Rectal smooth muscle tissue (tissue), 1 donor: ENCODE data around the gene TLX3.
A peak's percentile ranks its signal among the peaks of the same experiment; 100 is the strongest.

Experiments
- H3K27ac ChIP-seq: one replicate; pipeline ENCODE4 v1.7.0; 2013; ENCODE audit warnings: low read depth, low read length, inconsistent platforms
- H3K27me3 ChIP-seq: one replicate; pipeline ENCODE4 v1.7.0; 2013; ENCODE audit warnings: low read length; ENCODE audit not compliant: control insufficient read depth, insufficient read depth
- H3K36me3 ChIP-seq: one replicate; pipeline ENCODE4 v1.7.0; 2013; ENCODE audit warnings: low read length; ENCODE audit not compliant: control insufficient read depth, insufficient read depth
- H3K4me1 ChIP-seq: one replicate; pipeline ENCODE4 v1.7.0; 2013; ENCODE audit warnings: low read length; ENCODE audit not compliant: control insufficient read depth, insufficient read depth
- H3K4me3 ChIP-seq: one replicate; pipeline ENCODE4 v1.7.0; 2013; ENCODE audit warnings: low read length
- H3K9ac ChIP-seq: one replicate; pipeline ENCODE4 v1.7.0; 2013; ENCODE audit warnings: low read length

TLX3 gene

GRCh38 chr5:171317230-171317629 is 8.2 kb downstream of the TLX3 start:
- no peak overlapping the region for H3K9ac ChIP-seq
- no peak overlapping the region for H3K27ac ChIP-seq
- H3K36me3 ChIP-seq: no peaks in the 10 kb centered on the region
- no peaks in the 10 kb centered on the region for H3K4me1 ChIP-seq
- no peak overlapping the region for H3K4me3 ChIP-seq
- H3K27me3 ChIP-seq: peaks cover 54% of the 10 kb centered on the region

- H3K4me1 ChIP-seq: no peaks in the 10 kb centered on the region
- H3K9ac ChIP-seq: no peak overlapping the region
- H3K36me3 ChIP-seq: no peaks in the 10 kb centered on the region
- H3K27me3 ChIP-seq: peaks cover 46% of the 10 kb centered on the region
- H3K4me3 ChIP-seq: no peak overlapping the region
- no peak overlapping the region for H3K27ac ChIP-seq
Observed at GRCh38 chr5:171318026-171318425, 9.0 kb downstream of the TLX3 start.

GRCh38 chr5:171321447-171321846 is 12.4 kb downstream of the TLX3 start:
- no peak overlapping the region for H3K27ac ChIP-seq
- no peaks in the 10 kb centered on the region for H3K36me3 ChIP-seq
- H3K27me3 ChIP-seq: peaks cover 20% of the 10 kb centered on the region

GRCh38 chr5:171322527-171322926 is 13.5 kb downstream of the TLX3 start:
- H3K27ac ChIP-seq: no peak overlapping the region
- no peaks in the 10 kb centered on the region for H3K4me1 ChIP-seq
- no peak overlapping the region for H3K4me3 ChIP-seq
- peaks cover 10% of the 10 kb centered on the region for H3K27me3 ChIP-seq
- H3K36me3 ChIP-seq: no peaks in the 10 kb centered on the region
- no peak overlapping the region for H3K9ac ChIP-seq

More at GRCh38 chr5:171321447-171321846, 12.4 kb downstream of the TLX3 start:
- Histone ChIP-seq H3K4me3 (no peak overlapping the region), H3K4me1 (no peaks in the 10 kb centered on the region), H3K9ac (no peak overlapping the region)

GRCh38 chr5:171323007-171323406 is 14.0 kb downstream of the TLX3 start:
- no peak overlapping the region for H3K9ac ChIP-seq
- no peak overlapping the region for H3K4me3 ChIP-seq
- peaks cover 6% of the 10 kb centered on the region for H3K27me3 ChIP-seq
- no peaks in the 10 kb centered on the region for H3K36me3 ChIP-seq
- H3K27ac ChIP-seq: no peak overlapping the region
- H3K4me1 ChIP-seq: no peaks in the 10 kb centered on the region

GRCh38 chr5:171323806-171324632 is 15.0 kb downstream of the TLX3 start:
- Histone ChIP-seq H3K27me3 (no peaks in the 10 kb centered on the region), H3K4me1 (no peaks in the 10 kb centered on the region), H3K27ac (no peak overlapping the region), H3K36me3 (no peaks in the 10 kb centered on the region), H3K9ac (no peak overlapping the region), H3K4me3 (no peak overlapping the region)

GRCh38 chr5:171330021-171330420 is 21.0 kb downstream of the TLX3 start:
- Histone ChIP-seq H3K9ac (no peak overlapping the region), H3K4me1 (no peaks in the 10 kb centered on the region), H3K27ac (no peak overlapping the region), H3K27me3 (no peaks in the 10 kb centered on the region), H3K36me3 (no peaks in the 10 kb centered on the region), H3K4me3 (no peak overlapping the region)

GRCh38 chr5:171335616-171336015 is 26.6 kb downstream of the TLX3 start:
- no peaks in the 10 kb centered on the region for H3K36me3 ChIP-seq
- no peak overlapping the region for H3K4me3 ChIP-seq
- H3K27ac ChIP-seq: no peak overlapping the region
- no peaks in the 10 kb centered on the region for H3K4me1 ChIP-seq
- H3K27me3 ChIP-seq: peaks cover 4% of the 10 kb centered on the region
- no peak overlapping the region for H3K9ac ChIP-seq

GRCh38 chr5:171336521-171337209 is 27.6 kb downstream of the TLX3 start:
- H3K36me3 ChIP-seq: no peaks in the 10 kb centered on the region
- H3K27ac ChIP-seq: no peak overlapping the region
- no peak overlapping the region for H3K9ac ChIP-seq
- peaks cover 4% of the 10 kb centered on the region for H3K27me3 ChIP-seq
- H3K4me3 ChIP-seq: peak overlapping the region; percentile 74
- H3K4me1 ChIP-seq: no peaks in the 10 kb centered on the region

GRCh38 chr5:171337210-171337569 is 28.1 kb downstream of the TLX3 start:
- H3K4me1 ChIP-seq: no peaks in the 10 kb centered on the region
- peak overlapping the region; percentile 74 for H3K4me3 ChIP-seq
- no peak overlapping the region for H3K27ac ChIP-seq
- peaks cover 4% of the 10 kb centered on the region for H3K27me3 ChIP-seq
- no peak overlapping the region for H3K9ac ChIP-seq
- no peaks in the 10 kb centered on the region for H3K36me3 ChIP-seq

GRCh38 chr5:171340042-171340441 is 31.0 kb downstream of the TLX3 start:
- peaks cover 4% of the 10 kb centered on the region for H3K27me3 ChIP-seq
- H3K36me3 ChIP-seq: no peaks in the 10 kb centered on the region
- no peak overlapping the region for H3K27ac ChIP-seq
- H3K4me1 ChIP-seq: no peaks in the 10 kb centered on the region
- no peak overlapping the region for H3K4me3 ChIP-seq
- no peak overlapping the region for H3K9ac ChIP-seq

- H3K27me3 ChIP-seq: peaks cover 2% of the 10 kb centered on the region
- H3K4me3 ChIP-seq: no peak overlapping the region
- no peaks in the 10 kb centered on the region for H3K4me1 ChIP-seq
- no peak overlapping the region for H3K27ac ChIP-seq
- H3K36me3 ChIP-seq: no peaks in the 10 kb centered on the region
- no peak overlapping the region for H3K9ac ChIP-seq
Observed at GRCh38 chr5:171340491-171340890, 31.4 kb downstream of the TLX3 start.
